GM18868 (cell line): Measurements from ENCODE around the gene GPR3.
"Not testable (repeated sequence)": the region's sequence is repeated elsewhere in the genome, so short reads cannot be mapped to it uniquely, and the experiment has no call there.

ENCODE experiments used
- ATAC-seq: cut with Tn5 transposase; IDR thresholded peaks from one replicate; pipeline ENCODE4 v1.9.1; 2021; ENCODE audit warnings: mild to moderate bottlenecking, moderate library complexity; ENCODE audit not compliant: unreplicated experiment

The GPR3 gene

DNA sequence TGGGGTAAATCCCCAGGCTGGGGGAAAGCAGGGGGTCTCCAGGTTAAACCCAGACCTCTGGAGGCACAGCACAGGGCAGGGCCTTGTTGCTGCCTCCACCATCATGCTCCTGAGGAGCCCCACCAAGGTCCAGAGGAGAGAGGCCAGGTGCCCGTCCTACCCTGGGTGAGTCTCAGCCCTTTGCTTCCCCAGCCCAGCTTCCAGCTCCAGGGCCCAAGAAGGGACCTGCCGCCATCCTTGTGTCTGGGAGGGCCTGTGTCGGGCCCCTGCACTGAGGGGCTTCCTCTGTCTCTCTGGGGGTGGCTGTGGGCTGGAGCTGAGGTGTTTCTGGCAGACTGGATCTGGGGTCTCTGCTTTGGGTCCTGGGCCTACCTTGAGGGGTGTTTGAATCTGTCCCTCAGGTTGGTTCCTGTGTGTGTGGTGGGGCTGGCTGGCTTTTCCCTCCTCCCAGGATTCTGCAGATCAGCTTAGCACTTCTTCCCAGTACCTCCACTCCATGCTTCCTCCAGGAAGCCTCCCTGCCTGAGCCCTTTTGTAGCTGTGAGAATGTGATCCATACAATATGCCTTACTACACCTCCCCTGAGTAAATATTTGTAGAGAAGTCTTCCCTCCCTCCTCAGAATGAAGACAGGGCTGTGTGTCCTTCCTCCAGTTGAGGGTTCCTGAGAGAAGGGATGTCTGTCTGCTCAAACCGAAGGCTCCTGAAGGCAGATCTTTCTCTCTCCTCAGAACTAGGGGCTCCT, 6.2 kb downstream of the GPR3 start:
- no peak for ATAC-seq

DNA sequence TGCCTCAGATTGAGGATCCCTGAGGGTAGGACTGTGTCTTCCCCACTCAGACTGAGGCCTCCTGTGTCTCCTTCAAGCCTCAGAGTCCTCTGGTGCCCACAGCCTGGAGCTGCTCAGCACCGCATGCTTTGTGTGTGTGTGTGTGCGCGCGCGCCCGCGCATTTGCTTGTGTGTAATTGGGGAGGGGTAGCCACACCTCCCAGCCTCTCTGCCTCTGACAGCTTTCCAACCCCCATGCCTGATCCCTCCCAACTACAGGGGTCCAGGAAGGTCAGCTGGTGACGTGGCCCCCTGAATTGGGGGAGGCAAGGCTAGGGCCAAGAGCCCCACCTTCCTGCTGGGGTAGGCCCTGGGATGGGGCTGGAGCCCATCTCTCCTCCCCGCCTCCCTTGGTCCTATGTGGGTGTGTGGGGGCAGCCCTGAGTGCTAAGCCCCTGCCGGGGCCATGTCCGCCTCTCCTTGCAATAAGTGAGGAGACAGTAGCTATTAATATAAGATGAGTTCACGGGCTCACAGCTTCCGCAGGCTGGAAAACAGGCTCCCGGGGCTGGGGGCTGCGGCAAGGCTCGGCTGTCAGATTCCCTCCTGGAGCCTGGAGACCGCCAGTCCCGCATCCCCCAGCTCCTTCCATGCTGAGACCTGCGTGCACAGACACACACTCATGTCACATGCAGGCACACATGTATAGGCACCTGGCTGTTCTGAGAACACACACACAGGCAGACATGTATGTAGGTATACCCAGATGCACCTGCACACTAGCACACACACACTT, 7.0 kb downstream of the GPR3 start:
- ATAC-seq = no peak

DNA sequence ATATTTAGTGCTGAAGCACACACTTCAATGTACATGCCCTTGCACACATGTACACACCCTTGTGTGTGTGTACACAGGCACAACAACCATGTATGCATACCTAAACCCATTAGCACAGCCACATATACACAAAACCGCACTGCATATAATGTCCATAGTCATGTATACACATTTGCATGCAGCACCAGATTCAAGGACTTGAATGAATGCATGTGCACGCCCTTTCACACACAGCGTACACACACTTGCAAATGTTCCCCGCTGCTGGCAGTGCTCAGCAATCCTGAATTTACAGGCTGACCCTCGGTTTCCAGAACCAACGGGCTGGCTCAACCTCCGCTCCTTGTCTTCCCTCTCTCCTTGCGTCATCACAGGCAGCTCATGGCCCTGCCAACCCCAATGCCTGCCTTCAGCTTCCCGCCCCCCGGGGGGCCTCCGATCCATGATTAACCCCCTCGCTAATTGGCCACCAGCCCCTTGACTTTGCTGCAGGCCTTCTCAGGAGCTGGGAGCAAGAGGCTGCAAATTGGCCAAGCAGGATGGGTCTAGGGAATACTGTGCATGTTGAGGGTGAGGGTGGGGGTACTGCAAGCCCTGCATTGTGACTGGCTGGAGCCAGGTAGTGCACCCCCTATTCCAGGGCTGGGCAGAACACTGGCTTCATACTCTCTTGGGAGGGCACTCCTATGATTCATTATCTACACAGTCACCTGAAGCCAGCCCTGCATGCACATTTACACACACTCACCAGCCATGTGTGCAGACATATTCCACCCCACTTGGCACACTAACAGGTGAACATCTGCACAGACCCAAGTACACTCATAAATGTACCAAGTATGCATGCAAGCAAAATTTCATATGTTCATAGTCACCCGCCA, 7.9 kb downstream of the GPR3 start:
- ATAC-seq = no peak

DNA sequence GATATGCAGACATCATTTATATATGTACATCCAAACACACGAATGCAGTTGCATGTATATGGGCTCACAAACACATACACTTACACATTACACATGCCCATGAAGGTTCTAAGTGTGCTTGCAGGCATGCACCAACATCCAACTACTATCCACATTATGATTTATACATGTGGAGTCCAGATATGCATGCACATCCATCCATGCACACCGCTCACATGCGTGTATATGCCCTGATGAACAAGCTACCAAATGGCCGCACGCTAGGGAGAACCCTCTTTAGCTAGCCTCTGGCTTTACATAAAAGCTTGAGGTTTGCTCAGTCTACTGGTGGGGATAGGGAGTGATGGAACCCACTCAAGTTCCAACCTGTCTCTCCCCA, 8.5 kb downstream of the GPR3 start:
- no peak for ATAC-seq

DNA sequence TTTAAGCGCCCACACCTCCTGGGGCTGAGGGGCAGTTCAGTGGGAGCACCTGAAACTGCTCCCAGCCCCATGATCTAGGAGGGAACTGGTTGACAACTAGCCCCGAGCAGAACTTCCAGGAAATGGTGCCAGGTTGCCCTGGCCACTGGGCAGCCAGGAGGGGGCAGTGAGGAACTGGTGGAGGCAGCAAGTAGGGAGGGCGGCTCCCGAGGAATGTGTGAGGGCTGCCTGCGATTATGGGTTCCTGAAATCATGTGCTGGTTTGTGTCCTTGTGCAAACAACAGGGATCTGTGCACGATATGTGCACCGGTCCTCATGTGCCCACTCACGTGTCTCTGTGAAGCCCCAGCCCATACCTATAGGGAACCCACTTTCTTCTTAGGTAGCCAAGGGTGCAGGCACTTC, 9.9 kb downstream of the GPR3 start:
- no peak for ATAC-seq

DNA sequence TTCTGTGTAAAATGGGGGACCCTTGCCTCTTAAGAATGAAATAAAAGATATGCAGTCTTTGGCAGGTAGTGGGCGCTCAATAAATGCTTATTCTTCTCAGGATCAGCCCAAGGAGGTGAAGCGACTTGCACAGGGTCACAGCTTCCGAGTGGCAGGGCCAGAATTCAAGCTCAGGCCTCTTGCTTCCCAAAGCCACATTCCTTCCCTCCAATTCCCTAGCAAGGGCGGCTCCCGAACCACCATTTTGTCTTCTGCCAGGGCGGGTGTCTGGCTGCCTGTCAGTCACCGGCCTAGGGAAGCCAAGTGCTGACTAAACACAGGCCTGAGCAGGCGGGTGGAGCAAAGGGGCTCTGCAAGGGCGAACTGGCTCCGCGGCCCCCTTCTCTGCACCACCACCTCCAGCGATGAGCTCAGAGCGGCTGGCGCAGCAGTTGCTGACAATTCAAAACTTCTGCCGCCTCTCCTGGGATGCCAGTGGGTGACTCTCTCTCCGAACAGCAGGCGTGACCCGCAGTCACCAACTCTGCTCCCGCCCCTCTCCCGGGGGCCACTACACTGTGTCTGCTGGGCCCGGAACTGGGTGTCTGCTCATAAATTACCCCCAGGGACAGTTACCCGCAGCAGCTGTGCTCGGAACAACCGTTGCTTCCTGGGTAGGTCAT, 10.8 kb downstream of the GPR3 start:
- no peak for ATAC-seq

DNA sequence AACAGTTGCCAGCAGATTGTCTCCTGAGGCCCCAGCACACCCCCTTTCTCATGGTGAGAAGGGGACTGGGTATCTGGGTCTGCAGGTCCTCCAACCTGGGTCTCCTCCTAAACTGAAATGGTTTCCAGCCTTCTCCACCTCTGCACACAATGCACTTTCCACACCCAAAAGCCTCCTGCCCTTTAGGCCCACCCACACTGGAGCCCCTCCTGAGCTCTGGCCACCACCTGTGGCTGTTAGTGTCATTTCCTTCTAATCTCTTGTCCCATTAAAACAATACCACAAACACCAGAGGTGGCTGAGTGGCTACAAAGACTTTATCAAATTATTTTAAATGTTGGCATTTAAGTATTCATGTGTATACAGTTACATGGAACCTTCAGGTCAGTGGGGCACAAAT, 11.5 kb downstream of the GPR3 start:
- no peak for ATAC-seq

DNA sequence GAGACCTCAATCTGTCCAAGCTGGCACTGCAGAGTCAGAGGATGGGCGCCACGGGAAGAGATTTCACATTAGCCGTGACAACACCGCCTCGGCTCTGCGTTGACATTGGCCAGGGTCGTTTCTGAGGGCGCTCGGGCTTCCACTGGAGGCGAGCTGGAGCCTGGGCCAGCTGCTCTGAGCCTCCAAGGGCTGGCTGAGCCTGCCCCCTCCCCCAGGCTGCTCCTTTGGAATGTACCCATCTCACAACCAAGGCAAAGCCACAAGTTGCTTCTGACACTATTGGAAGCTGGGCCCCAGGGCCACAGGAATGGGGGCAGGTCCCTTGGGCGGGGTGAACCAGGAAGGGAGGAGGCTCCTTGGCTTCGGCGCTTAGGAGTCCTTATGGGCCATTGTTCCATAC, 12.7 kb downstream of the GPR3 start:
- ATAC-seq = no peak

DNA sequence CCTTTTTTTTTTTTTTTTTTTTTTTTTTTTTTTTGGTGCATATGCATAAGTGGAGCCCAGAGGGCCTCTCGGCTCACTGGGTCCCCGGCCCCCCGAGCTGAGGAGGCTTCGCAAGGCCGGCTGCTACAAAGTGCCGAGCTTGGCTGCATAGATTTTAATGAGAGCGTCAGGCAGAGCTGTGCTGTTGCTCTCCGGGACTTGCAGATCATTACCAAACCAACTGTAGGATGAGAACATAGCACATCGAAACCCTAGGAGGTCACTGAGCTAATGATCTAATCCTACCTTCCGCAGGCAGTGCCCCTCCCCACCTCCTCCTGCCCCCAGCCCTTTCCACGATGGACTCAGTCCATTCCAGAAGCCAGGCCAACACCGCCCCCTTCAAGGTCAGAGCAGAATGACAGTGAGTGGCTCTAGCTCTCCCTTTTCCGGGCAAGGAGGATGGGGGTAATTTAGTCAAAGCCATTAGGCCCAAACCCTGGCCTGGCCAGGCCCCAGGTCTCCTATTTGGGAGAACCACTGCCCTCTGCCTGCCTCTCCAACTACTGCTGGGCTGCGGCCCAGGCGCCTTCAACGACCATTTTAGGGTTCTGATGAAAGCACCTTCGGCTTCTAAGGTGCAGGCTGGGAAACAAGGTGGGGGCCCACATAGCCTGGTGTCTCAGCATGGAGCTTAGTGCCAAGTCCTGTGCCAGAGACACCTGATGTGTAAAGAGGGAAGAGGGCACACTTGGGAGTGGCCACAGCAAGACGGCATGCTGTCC, 13.4 kb downstream of the GPR3 start:
- ATAC-seq = not testable (repeated sequence)

DNA sequence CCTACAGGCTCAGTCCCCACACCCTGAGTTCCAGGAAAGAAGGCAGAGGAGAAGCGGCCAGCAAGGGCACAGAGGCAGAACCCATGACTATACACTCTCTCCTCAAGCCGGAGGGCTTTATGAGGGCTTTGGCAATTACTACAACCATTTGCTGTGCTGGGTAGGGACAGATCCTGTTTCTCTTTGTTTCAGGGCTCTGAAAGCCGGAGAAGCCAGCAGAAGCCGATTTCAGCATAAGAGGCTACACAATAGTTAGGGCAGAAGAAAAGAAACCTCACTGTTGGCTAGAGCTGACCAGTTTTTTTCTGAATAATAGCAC, 13.9 kb downstream of the GPR3 start:
- no peak for ATAC-seq

DNA sequence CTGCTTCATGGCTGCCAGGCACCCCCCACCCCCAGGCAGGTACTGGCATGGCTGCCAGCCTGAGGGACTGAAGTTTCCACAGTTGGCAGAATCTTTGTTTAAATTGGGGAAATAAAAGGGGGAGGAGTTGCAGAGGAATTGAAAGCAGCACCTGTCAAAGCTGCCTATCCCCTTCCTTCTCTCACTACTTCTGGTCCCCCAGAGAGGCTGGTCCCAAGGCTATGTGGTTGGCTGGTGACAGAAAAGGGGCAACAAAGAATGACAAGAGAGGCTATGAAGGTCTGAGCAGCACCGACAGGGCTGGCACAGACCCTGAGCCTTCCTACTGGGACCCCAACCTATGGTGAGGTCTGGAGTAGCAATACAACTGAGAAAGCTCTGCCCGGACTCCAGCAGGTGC, 14.4 kb downstream of the GPR3 start:
- ATAC-seq = not testable (repeated sequence)

DNA sequence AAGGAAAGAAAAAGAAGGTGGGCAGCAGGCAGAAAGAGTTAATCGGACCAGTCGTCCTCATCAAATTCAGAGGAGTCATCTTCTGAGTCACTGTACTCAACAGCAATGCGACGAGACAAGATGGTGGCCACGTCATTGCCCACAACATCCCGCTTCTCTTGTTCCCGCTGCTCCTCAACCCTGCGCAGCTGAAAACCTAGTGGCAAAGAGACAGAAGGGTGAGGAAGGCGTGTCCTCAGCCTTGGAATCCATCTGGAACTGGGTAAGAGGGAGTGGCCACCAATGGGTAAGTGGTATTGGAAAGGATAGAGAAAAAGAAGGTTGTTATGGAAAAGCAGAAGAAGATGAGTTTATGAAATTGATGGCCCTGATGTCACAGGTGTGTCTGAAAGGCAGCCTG, 15.7 kb downstream of the GPR3 start:
- ATAC-seq = no peak

DNA sequence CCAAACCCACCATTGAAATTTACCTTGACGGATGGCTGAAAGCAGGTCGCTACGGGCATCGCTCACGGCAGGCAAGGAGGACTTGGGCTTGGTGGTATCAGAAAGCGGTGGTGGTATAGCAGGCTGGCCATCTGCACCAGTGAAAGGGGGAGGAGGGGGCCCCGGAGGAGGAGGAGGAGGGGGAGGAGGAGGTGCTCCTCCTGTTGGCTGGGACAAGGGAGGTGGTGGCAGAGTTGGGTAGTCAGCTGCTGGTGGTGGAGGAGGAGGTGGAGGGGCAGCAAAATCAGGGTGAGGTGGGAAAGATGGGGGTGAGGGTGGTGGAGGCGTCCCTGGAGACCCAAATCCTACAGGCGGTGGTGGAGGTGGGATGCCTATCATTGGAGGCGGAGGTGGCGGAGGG, 17.2 kb downstream of the GPR3 start:
- ATAC-seq = no peak

DNA sequence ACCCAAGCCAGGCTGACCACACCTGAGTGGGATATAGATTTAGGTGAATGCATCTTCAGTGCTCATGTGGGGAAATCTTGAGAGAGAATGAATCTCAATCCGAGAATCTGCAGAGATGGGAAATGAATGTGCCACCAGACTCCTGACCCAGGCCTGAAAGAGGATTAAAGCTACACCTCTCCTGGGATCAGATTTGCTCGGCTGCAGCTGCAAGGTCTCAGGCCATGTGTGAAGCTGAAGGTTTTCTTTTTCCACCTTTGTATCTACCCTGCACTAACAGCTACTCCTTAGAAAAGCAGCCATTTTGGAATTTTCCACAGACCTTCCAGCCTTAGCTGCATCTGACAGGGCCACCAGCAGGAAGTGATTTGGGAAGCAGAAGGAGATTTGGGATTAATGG, 18.3 kb downstream of the GPR3 start:
- no peak for ATAC-seq

DNA sequence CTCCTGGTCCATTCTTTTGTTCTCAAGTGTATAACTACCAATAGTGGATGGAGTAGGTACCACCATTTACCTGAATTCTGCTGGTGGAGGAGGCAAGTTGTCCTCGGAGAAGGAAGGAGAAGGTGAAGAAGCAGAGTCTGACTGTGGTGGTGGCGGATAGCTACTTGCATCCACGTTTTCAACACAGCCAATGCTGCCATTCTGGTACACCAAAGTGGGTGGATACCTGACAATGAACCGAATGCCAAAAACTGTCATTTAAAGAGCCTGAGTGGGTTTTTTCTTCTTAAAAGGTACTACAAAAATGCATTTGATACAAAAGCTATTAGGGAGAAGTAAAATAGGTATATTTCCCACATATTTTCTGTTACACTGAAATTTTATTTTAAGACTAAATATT, 20.1 kb downstream of the GPR3 start:
- ATAC-seq = no peak

DNA sequence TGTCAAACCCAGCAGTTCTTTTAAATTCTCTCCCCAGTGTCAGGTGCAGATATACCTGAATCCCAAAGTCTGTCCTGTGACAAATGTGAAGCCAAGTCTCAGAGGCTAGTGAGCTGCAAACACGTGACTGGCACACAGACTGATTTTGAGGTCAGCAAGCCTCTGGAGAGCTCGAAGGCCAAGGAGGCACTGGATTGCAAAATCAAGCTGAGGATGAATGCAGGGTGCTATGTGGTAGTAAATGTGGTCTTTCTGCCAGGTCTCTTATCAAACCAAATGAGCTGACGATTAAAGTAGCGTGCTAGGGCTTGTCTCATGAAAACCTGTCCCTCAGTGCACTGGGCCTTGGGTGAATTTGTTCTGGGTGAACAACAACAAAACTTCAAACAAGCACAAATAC, 20.6 kb downstream of the GPR3 start:
- ATAC-seq = no peak

DNA sequence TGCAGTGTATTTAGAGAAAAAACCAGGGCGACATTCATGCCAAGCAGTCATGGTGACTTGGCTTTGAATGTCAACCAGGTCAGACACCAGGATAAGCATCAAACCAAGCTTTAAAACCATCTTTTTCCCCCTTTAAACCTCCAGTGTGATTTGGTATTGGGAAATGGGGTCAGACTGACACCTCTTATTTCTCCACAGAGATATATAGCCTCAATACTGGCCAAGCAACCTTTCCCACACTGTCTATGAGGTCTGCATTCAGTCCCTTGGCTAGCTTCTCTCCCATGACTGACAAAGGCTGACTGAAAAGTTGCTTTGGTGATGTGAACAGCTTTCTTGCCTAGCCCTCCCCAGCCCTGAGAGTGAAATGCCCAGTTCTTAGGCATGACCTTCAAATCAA, 21.7 kb downstream of the GPR3 start:
- ATAC-seq = no peak

DNA sequence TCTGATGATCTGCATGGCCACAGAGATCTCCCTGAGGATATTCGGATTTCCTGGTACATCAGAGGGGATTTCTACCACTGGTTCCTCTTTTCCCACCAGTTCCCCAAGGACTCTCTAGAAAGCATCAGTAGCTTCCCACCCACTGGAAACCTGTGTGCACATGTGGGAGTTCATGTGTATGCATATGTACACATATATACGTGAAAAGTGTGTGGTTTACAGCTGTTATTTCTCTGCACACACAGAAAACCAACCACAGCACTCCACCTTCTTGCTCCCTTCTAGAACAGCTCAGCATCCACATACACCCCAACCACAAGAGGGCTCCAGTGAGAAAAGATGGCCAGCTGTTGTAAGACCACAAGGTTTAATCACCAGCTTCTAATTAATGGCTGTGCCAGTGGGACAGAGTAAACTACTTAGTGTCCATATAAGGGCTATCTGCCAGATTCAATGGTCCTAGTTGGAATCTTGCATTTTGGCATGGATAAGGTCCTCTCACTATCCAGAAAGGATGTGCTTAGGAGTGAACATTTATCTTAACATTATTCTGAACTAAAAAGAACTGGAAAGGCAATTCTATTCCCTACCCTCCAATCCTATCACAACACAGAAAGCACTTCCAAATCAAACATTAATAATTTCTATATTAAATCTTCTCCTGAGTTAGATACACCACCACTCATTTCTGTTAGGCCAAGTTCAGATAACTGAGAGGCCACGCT, 24.1 kb downstream of the GPR3 start:
- no peak for ATAC-seq

DNA sequence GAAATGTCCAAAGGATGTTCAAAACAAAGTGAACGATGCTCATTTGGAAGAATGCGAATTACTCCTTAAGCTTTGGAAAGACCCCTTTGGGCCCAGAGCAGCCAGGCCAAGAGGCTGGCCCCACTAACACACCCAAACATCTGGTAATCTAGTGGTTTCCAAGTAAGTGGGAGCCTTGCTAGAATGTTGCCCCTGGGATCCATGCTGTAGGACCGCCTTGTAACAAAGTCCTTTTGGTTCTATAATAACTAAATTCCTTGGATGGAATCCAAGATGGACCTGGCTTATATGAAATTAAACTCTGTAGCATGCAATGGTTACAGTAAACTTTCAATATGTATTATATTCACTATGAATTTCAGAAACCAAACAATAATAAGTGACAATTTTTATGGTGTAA, 25.3 kb downstream of the GPR3 start:
- ATAC-seq = no peak
